ENCODE measurements around the gene POC1A.
A peak's percentile ranks its signal among the peaks of the same experiment; 100 is the strongest.

POC1A gene

GRCh38 chr3:52059781-52060180 lies 94.4 kb downstream of the POC1A start:
- no peak for DNase-seq (ENCODE audit: low spot score)
- no peak for TF ChIP-seq CTCF (conservative IDR thresholded peaks at IDR 0.05; ENCODE audit: low read depth)
- ChIA-PET CTCF (interaction anchor here (0.9 kb wide), 1 partner anchor 84 kb away, joined by 5 read pairs; no protein-coding TSS in a partner anchor), POLR2A (ENCODE audit: low non-redundant PET) (interaction anchor here (0.7 kb wide), 1 partner anchor 13 kb away, joined by 3 read pairs; no protein-coding TSS in a partner anchor)
- peak overlapping the region; percentile 100 for H3K27ac ChIP-seq

GRCh38 chr3:52057812-52058495 lies 96.3 kb downstream of the POC1A start:
- ChIA-PET POLR2A (ENCODE audit: low non-redundant PET) (interaction anchor here (2.1 kb wide), 1 partner anchor 12 kb away, joined by 12 read pairs; no protein-coding TSS in a partner anchor), CTCF (interaction anchor here (0.6 to 1.2 kb wide), 4 partner anchors 57 to 115 kb away, joined by 3 read pairs; no protein-coding TSS in a partner anchor)
- peak overlapping the region; percentile 100 for H3K27ac ChIP-seq
- DNase-seq (ENCODE audit: low spot score), result no peak
- TF ChIP-seq CTCF (conservative IDR thresholded peaks at IDR 0.05; ENCODE audit: low read depth), result no peak

GRCh38 chr3:52056968-52057811 lies 97.0 kb downstream of the POC1A start:
- ChIA-PET CTCF (interaction anchor here (0.6 to 1.2 kb wide), 4 partner anchors 56 to 115 kb away, joined by 3 read pairs; no protein-coding TSS in a partner anchor), POLR2A (ENCODE audit: low non-redundant PET) (interaction anchor here (0.6 to 2.1 kb wide), 5 partner anchors 11 to 124 kb away, joined by 3 to 12 read pairs (median 3); no protein-coding TSS in a partner anchor)
- DNase-seq (ENCODE audit: low spot score), result peak; percentile 96
- TF ChIP-seq CTCF (conservative IDR thresholded peaks at IDR 0.05; ENCODE audit: low read depth), result no peak
- H3K27ac ChIP-seq, result peak overlapping the region; percentile 100

- peak; percentile 38 for DNase-seq (ENCODE audit: low spot score)
- POLR2A ChIA-PET (ENCODE audit: low non-redundant PET), result interaction anchor here (0.5 to 2.1 kb wide), 6 partner anchors 10 to 125 kb away, joined by 3 to 12 read pairs (median 3); no protein-coding TSS in a partner anchor
- peak within 1 kb of the TSS; percentile 100 for H3K27ac ChIP-seq
- no peak for TF ChIP-seq CTCF (conservative IDR thresholded peaks at IDR 0.05; ENCODE audit: low read depth)
- CTCF ChIA-PET, result interaction anchor here (1.0 to 1.2 kb wide), 2 partner anchors 55 to 66 kb away, joined by 3 read pairs; no protein-coding TSS in a partner anchor
These were observed 97.7 kb downstream of the POC1A start, which contains the start of gene DUSP7 for GRCh38 chr3:52056521-52056967. DUSP7 (minus strand) TSS chr3:52056571; CDS start chr3:52056366, 205 bp downstream.

- no peak for TF ChIP-seq CTCF (conservative IDR thresholded peaks at IDR 0.05; ENCODE audit: low read depth)
- ChIA-PET POLR2A (ENCODE audit: low non-redundant PET) (interaction anchor here (0.5 to 2.1 kb wide), 5 partner anchors 9 to 49 kb away, joined by 3 to 12 read pairs (median 3); no protein-coding TSS in a partner anchor), CTCF (interaction anchor here (0.6 to 1.0 kb wide), 2 partner anchors 55 to 63 kb away, joined by 3 read pairs; no protein-coding TSS in a partner anchor)
- no peak for DNase-seq (ENCODE audit: low spot score)
- H3K27ac ChIP-seq, result peak overlapping the region; percentile 100
These were observed 98.5 kb downstream of the POC1A start for GRCh38 chr3:52055537-52056351.
